ENCODE data around the gene TBCD. TPM values are rescaled to one million over a fixed set of nuclear protein-coding genes. Genes with fewer than 3 reads are reported as not detected.

The TBCD gene
- total and polyA plus RNA-seq, 12 donors = 41.3 to 107 (median 52.4) TPM

DNA sequence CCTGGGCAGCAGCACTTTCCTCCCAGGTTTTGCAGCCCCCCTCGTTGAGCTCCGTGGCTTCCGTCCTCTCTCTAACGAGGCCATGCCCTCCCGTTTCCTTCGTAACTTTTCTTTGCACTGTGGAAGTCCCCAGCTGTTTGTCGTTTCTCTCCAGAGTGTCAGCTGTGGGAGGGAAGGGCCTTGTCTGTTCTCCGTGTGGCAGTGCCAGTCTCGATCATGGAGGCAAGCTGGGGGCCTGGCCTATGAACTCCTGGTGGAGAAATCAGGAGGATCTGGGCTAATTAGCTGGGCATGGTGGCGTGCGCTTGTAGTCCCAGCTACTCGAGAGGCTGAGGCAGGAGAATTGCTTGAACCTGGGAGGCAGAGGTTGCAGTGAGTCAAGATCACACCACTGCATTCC is 28.3 kb downstream of the TBCD start:
- Histone ChIP-seq H3K27me3 (no peaks in the 10 kb centered on the region), H3K27ac (no peak overlapping the region), H3K4me3 (no peak overlapping the region), H3K4me1 (peaks cover 0 to 19% (median 6%) of the 10 kb centered on the region in 9 donors), H3K9me3 (no peaks in the 10 kb centered on the region), H3K36me3 (peaks cover 0 to 41% (median 10%) of the 10 kb centered on the region in 9 donors)
- ATAC-seq (no peak), DNase-seq (no peak)
- TF ChIP-seq, protein P1, sequence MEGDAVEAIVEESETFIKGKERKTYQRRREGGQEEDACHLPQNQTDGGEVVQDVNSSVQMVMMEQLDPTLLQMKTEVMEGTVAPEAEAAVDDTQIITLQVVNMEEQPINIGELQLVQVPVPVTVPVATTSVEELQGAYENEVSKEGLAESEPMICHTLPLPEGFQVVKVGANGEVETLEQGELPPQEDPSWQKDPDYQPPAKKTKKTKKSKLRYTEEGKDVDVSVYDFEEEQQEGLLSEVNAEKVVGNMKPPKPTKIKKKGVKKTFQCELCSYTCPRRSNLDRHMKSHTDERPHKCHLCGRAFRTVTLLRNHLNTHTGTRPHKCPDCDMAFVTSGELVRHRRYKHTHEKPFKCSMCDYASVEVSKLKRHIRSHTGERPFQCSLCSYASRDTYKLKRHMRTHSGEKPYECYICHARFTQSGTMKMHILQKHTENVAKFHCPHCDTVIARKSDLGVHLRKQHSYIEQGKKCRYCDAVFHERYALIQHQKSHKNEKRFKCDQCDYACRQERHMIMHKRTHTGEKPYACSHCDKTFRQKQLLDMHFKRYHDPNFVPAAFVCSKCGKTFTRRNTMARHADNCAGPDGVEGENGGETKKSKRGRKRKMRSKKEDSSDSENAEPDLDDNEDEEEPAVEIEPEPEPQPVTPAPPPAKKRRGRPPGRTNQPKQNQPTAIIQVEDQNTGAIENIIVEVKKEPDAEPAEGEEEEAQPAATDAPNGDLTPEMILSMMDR (IDR thresholded peaks at IDR 0.05) = no peak
- intact Hi-C loops (cut with DNase I) = loop anchor here in 8 of 10 donors (2.0 to 10.0 kb wide), 8 partner anchors 65 to 275 kb away; partner anchors contain the start of gene ZNF750 (in 1 of the 8)
- WGBS, 2 donors = 70 to 77% methylated on average over 12 of the region's 12 CpGs

GRCh38 chr17:82780971-82781893 is 29.4 kb downstream of the TBCD start:
- intact Hi-C loops (cut with DNase I) = loop anchor here in 8 of 10 donors (2.0 to 10.0 kb wide), 8 partner anchors 64 to 274 kb away; partner anchors contain the start of gene ZNF750 (in 1 of the 8)
- H3K4me1 ChIP-seq = peaks cover 0 to 13% (median 6%) of the 10 kb centered on the region in 9 donors
- H3K27me3 ChIP-seq = no peaks in the 10 kb centered on the region
- no peak for DNase-seq
- H3K27ac ChIP-seq = no peak overlapping the region
- H3K36me3 ChIP-seq = peaks cover 0 to 37% (median 10%) of the 10 kb centered on the region in 9 donors
- WGBS, 2 donors = 82 to 83% methylated on average over 27 of the region's 27 CpGs
- ATAC-seq = peak in 4 of 8 donors; percentile 5 to 55 (median 15)
- TF ChIP-seq, protein P1 (IDR thresholded peaks at IDR 0.05) = no peak
- H3K9me3 ChIP-seq = no peaks in the 10 kb centered on the region
- H3K4me3 ChIP-seq = no peak overlapping the region

GRCh38 chr17:82781894-82782274 is 30.0 kb downstream of the TBCD start:
- peaks cover 0 to 31% (median 10%) of the 10 kb centered on the region in 9 donors for H3K36me3 ChIP-seq
- intact Hi-C loops (cut with DNase I) = loop anchor here in 9 of 10 donors (2.0 to 10.0 kb wide), 11 partner anchors 63 to 273 kb away; partner anchors contain the start of gene ZNF750 (in 1 of the 9)
- peak overlapping the region in 9 of 10 donors; percentile 53 to 84 (median 65) for H3K27ac ChIP-seq
- TF ChIP-seq, protein P1 (IDR thresholded peaks at IDR 0.05) = peak; percentile 86 to 99 (median 97)
- H3K9me3 ChIP-seq = no peaks in the 10 kb centered on the region
- H3K4me1 ChIP-seq = peaks cover 0 to 14% (median 6%) of the 10 kb centered on the region in 9 donors
- peak overlapping the region in 6 of 10 donors; percentile 6 to 28 (median 26) for H3K4me3 ChIP-seq
- H3K27me3 ChIP-seq = no peaks in the 10 kb centered on the region
- ATAC-seq (peak; percentile 94 to 98 (median 96)), DNase-seq (peak; percentile 79 to 85)
- WGBS, 2 donors = 18 to 31% methylated on average over 8 of the region's 8 CpGs

DNA sequence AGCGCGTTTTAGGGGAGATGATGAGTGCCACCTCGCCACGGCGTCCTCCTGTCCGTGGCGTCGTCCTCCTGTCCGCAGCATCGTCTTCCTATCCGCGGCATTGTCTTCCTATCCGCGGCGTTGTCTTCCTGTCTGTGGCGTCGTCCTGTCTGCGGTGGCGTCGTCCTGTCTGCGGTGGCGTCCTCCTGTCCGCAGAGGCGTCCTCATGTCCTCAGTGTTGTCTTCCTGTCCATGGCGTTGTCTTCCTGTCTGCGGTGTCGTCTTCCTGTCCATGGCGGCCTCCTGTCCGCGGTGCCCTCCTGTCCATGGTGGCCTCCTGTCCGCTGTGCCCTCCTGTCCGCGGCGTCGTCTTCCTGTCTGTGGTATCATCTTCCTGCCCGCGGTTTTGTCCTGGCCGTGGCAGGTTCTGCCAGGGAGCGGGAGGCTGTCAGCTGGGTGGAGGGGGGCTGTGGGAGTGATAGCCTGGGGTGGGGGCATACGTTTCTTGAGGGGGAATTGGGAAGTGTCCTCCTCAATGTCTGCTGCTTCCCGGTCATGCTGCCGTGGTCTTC is 30.9 kb downstream of the TBCD start:
- TF ChIP-seq, protein P1 (IDR thresholded peaks at IDR 0.05) = no peak
- 65 to 72% methylated on average over 42 of the region's 42 CpGs for WGBS, 2 donors

More for the DNA sequence above, 30.9 kb downstream of the TBCD start:
- Histone ChIP-seq H3K27me3 (no peaks in the 10 kb centered on the region), H3K9me3 (no peaks in the 10 kb centered on the region), H3K27ac (peak overlapping the region in 9 of 10 donors; percentile 53 to 84 (median 65)), H3K36me3 (peaks cover 0 to 31% (median 10%) of the 10 kb centered on the region in 9 donors), H3K4me1 (peaks cover 0 to 22% (median 6%) of the 10 kb centered on the region in 9 donors), H3K4me3 (peak overlapping the region in 4 of 10 donors; percentile 7 to 28 (median 26))
- DNase-seq (no peak), ATAC-seq (peak; percentile 23 to 74 (median 58))
- intact Hi-C loops (cut with DNase I) = loop anchor here in 9 of 10 donors (2.0 to 10.0 kb wide), 10 partner anchors 62 to 272 kb away; partner anchors contain the start of gene ZNF750 (in 1 of the 9)
